LNCAP (cell line): ENCODE measurements around the gene HSD3B2.

Source experiments
- TF ChIP-seq, protein P1 (sequence below): fragments of 450-650 bp; IDR thresholded peaks from 2 replicates; pipeline ENCODE4 v1.5.1; 2017; ENCODE audit warnings: mild to moderate bottlenecking

The HSD3B2 gene

GRCh38 chr1:119384591-119384990, 30.4 kb upstream of the HSD3B2 start:
- TF ChIP-seq, protein P1, sequence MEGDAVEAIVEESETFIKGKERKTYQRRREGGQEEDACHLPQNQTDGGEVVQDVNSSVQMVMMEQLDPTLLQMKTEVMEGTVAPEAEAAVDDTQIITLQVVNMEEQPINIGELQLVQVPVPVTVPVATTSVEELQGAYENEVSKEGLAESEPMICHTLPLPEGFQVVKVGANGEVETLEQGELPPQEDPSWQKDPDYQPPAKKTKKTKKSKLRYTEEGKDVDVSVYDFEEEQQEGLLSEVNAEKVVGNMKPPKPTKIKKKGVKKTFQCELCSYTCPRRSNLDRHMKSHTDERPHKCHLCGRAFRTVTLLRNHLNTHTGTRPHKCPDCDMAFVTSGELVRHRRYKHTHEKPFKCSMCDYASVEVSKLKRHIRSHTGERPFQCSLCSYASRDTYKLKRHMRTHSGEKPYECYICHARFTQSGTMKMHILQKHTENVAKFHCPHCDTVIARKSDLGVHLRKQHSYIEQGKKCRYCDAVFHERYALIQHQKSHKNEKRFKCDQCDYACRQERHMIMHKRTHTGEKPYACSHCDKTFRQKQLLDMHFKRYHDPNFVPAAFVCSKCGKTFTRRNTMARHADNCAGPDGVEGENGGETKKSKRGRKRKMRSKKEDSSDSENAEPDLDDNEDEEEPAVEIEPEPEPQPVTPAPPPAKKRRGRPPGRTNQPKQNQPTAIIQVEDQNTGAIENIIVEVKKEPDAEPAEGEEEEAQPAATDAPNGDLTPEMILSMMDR = no peak

DNA sequence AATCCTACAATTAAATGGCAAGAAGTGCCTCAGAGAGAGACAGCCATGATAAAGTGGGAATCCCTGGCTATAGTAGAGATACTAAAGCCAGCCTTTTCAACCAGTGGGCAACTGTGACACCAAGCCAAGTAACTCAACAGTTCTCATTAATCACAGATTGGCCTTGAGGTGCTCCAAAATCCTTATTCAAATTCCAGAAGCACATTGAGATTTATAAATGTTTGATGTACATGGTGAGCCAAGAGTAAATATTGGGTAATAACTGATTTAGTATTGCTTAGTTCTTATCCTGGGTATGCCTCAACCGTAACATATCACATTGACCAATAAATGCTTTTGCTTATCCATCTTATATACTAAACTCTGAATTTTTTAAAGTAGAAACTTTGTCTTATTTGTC, 29.3 kb upstream of the HSD3B2 start:
- TF ChIP-seq, protein P1 = no peak

GRCh38 chr1:119387858-119388257, 27.1 kb upstream of the HSD3B2 start:
- TF ChIP-seq, protein P1 = no peak

- TF ChIP-seq, protein P1 = no peak
Measured at GRCh38 chr1:119388450-119388849, 26.5 kb upstream of the HSD3B2 start.

GRCh38 chr1:119390526-119390925, 24.4 kb upstream of the HSD3B2 start:
- TF ChIP-seq, protein P1 = no peak

GRCh38 chr1:119391749-119392148, 23.2 kb upstream of the HSD3B2 start:
- TF ChIP-seq, protein P1 = no peak

DNA sequence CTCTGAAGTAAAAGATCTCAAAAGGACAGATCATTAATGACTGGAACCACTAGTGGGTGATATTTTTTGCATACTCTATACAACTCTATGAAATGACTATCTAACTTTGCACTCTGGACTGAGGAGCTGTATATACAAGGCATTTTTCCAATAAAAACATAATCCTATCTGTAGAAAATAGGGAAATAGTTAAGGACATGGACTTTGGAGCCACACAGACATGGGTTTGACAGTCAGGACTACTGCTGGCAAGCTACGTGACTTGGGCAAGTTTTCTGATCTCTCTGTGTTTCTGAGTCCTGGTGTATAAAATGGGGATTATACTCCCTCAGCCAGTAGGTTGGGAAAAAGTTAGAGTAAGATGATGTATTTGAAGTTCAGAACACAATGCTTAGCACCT, 20.9 kb upstream of the HSD3B2 start:
- TF ChIP-seq, protein P1 = no peak

GRCh38 chr1:119396982-119397381, 18.0 kb upstream of the HSD3B2 start:
- TF ChIP-seq, protein P1 = no peak
